ENCODE measurements around the gene BMPR1B. TPM values are rescaled to one million over a fixed set of nuclear protein-coding genes. Genes with fewer than 3 reads are reported as not detected.

Gene BMPR1B
- total RNA-seq, 2 experiments from 2014 or later, result not detected

GRCh38 chr4:95093936-95094929 lies 336.5 kb downstream of the BMPR1B start:
- Mint-ChIP-seq H3K36me3 (no peaks in the 10 kb centered on the region), H3K4me3 (no peak overlapping the region), H3K27ac (no peak overlapping the region), H3K27me3 (peaks cover 5% of the 10 kb centered on the region), H3K9me3 (no peaks in the 10 kb centered on the region), H3K4me1 (peaks cover 7% of the 10 kb centered on the region)
- DNase-seq, result no peak

DNA sequence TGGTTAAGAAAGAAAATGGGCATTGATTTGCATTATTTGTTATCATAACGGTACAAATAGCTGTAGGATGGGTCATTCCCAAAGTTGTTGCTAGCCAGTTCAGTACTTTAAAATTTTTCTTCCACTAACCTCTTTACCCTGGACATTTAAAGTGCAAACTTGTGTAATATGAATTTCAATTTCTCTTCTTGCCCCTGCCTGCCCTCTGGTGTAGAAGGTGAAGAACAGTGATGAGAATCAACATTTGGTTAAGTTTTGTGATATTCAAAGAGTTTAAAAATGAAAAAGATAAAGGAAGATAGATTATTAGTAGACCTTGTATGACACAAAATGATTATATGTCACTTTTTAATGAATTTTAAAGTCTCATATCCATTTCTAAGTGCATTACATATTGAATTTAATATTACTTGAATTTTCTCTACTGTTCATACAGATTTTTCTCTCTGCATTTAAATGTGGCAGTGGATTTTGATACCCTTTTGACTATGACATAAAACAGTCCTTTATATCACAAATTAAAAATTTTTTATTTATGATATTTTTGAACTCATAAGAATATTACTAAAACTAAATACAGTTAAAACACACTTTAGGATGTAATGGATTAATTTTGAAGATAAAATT lies 337.7 kb downstream of the BMPR1B start:
- H3K36me3 Mint-ChIP-seq, result no peaks in the 10 kb centered on the region
- H3K4me1 Mint-ChIP-seq, result peaks cover 7% of the 10 kb centered on the region
- no peaks in the 10 kb centered on the region for H3K9me3 Mint-ChIP-seq
- H3K27me3 Mint-ChIP-seq, result peaks cover 5% of the 10 kb centered on the region
- DNase-seq, result no peak
- no peak overlapping the region for H3K4me3 Mint-ChIP-seq
- no peak overlapping the region for H3K27ac Mint-ChIP-seq

- no peak overlapping the region for H3K27ac Mint-ChIP-seq
- no peak overlapping the region for H3K4me3 Mint-ChIP-seq
- H3K4me1 Mint-ChIP-seq, result no peaks in the 10 kb centered on the region
- H3K36me3 Mint-ChIP-seq, result no peaks in the 10 kb centered on the region
- no peak for DNase-seq
- no peaks in the 10 kb centered on the region for H3K27me3 Mint-ChIP-seq
- no peaks in the 10 kb centered on the region for H3K9me3 Mint-ChIP-seq
Measured at GRCh38 chr4:95102162-95102790, 344.5 kb downstream of the BMPR1B start.

DNA sequence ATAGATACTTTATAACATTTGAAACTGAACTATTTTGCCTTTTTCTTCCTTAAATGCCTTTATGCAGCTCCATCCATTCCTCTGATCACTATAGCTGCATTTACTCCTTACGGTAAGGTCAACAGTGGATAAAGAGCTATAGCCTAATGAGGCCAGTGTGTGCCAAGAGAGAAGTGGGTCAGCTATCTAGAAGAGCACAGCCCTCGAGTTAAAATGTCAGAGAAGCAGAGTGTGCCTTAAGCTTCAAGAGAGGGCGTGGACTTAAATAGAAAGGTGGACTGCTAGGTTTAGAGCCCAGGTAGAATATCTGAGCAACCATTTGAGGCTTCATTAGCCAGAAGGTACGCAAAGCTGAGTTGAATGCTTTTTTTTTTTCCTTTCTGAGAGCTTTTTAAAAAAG lies 347.4 kb downstream of the BMPR1B start:
- Mint-ChIP-seq H3K4me3 (no peak overlapping the region), H3K36me3 (no peaks in the 10 kb centered on the region), H3K27ac (no peak overlapping the region), H3K27me3 (no peaks in the 10 kb centered on the region), H3K9me3 (no peaks in the 10 kb centered on the region), H3K4me1 (no peaks in the 10 kb centered on the region)
- no peak for DNase-seq

GRCh38 chr4:95105983-95106382 lies 348.2 kb downstream of the BMPR1B start:
- no peak overlapping the region for H3K4me3 Mint-ChIP-seq
- no peaks in the 10 kb centered on the region for H3K36me3 Mint-ChIP-seq
- H3K27me3 Mint-ChIP-seq, result no peaks in the 10 kb centered on the region
- no peak overlapping the region for H3K27ac Mint-ChIP-seq
- H3K4me1 Mint-ChIP-seq, result no peaks in the 10 kb centered on the region
- no peak for DNase-seq
- H3K9me3 Mint-ChIP-seq, result no peaks in the 10 kb centered on the region

GRCh38 chr4:95106408-95106928 lies 348.7 kb downstream of the BMPR1B start:
- H3K4me1 Mint-ChIP-seq, result no peaks in the 10 kb centered on the region
- H3K4me3 Mint-ChIP-seq, result no peak overlapping the region
- H3K9me3 Mint-ChIP-seq, result no peaks in the 10 kb centered on the region
- DNase-seq, result no peak
- no peaks in the 10 kb centered on the region for H3K27me3 Mint-ChIP-seq
- H3K36me3 Mint-ChIP-seq, result no peaks in the 10 kb centered on the region
- no peak overlapping the region for H3K27ac Mint-ChIP-seq

GRCh38 chr4:95107004-95107403 lies 349.2 kb downstream of the BMPR1B start:
- no peak overlapping the region for H3K27ac Mint-ChIP-seq
- no peaks in the 10 kb centered on the region for H3K27me3 Mint-ChIP-seq
- H3K9me3 Mint-ChIP-seq, result no peaks in the 10 kb centered on the region
- H3K4me1 Mint-ChIP-seq, result no peaks in the 10 kb centered on the region
- no peak for DNase-seq
- H3K4me3 Mint-ChIP-seq, result no peak overlapping the region
- H3K36me3 Mint-ChIP-seq, result no peaks in the 10 kb centered on the region

DNA sequence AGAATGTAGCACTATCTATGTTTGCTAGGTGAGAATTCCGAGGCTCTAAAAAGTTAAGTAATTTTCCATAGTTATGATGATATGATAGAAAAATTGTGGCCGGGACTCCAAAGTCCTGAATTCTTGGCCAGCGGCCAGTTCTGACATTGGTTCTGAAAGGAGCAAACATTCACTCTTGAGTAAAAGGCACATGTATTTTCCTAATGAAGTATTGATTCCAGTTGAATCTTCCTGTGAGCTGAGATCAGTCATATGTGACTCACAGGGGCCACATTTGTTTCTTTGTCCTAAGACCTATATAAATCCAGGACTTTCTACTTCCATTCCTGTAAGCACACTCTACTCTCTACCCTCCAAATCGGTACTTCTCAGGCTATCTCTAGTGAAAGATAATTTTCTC lies 349.9 kb downstream of the BMPR1B start:
- no peak for DNase-seq
- H3K9me3 Mint-ChIP-seq, result no peaks in the 10 kb centered on the region
- H3K4me3 Mint-ChIP-seq, result no peak overlapping the region
- no peaks in the 10 kb centered on the region for H3K36me3 Mint-ChIP-seq
- H3K27ac Mint-ChIP-seq, result no peak overlapping the region
- H3K27me3 Mint-ChIP-seq, result no peaks in the 10 kb centered on the region
- H3K4me1 Mint-ChIP-seq, result no peaks in the 10 kb centered on the region

DNA sequence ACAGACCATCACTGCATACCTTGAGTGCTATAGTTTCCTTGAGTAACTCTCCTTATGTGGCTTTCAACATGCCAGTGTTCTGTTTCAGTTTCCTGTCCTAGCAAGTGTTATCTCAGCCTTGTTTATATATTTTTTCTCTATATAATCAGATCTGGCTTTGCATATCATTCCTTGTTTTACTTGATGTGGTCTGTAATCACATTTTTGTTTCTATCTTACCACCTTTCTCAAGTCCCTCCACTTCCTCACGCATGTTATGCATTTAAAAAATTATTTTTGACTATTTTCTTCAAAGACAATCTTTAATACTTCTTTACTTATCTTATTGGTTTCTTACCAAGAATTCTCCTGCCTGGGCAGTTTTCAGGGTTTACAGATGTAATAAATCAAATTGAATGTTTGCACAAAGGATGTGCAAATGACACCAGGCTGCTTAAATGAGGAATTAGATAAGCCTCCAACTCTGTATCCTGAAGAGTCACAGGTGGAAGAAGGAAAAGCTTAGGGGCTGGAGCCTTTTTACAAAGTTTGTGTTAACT lies 351.2 kb downstream of the BMPR1B start:
- Mint-ChIP-seq H3K27me3 (no peaks in the 10 kb centered on the region), H3K9me3 (no peaks in the 10 kb centered on the region), H3K27ac (no peak overlapping the region), H3K4me1 (no peaks in the 10 kb centered on the region), H3K4me3 (no peak overlapping the region), H3K36me3 (no peaks in the 10 kb centered on the region)
- no peak for DNase-seq

DNA sequence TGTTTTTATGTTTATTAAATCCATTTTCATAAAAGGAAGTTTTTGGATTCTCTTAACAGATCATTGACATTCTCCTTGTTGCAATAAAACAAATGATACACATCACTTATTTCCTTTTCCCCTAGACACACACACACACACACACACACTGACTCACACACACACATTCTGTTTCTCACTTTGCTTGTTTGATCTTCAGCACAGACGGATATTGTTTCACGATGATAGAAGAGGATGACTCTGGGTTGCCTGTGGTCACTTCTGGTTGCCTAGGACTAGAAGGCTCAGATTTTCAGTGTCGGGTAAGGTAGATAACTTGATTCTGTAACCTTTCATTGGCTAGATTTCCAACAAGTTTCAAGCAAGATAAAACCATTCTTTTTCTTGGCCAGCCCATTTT lies 356.8 kb downstream of the BMPR1B start:
- Mint-ChIP-seq H3K9me3 (no peaks in the 10 kb centered on the region), H3K4me3 (no peak overlapping the region), H3K4me1 (no peaks in the 10 kb centered on the region), H3K36me3 (no peaks in the 10 kb centered on the region), H3K27ac (no peak overlapping the region), H3K27me3 (no peaks in the 10 kb centered on the region)
- no peak for DNase-seq

DNA sequence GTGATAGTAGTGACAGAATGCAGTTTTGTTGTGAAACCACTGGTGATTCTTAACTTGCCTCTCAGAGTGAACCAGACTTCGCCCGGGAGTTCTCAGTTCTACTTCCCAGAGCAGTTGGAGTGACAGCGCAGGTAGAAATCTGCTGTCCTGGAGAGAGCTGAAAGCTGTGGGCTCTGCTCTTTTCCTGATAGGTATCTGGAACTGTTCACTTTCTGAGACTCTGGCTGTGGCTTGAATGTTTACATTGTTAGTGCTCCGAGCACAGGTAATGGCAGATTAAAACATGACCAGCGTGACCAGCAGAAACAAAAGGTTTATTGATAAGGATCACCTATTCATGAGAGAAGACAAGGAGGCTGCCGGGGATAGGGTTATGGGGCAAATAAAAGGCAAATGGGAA lies 360.7 kb downstream of the BMPR1B start:
- H3K9me3 Mint-ChIP-seq, result no peaks in the 10 kb centered on the region
- DNase-seq, result no peak
- no peak overlapping the region for H3K4me3 Mint-ChIP-seq
- no peak overlapping the region for H3K27ac Mint-ChIP-seq
- H3K4me1 Mint-ChIP-seq, result no peaks in the 10 kb centered on the region
- H3K36me3 Mint-ChIP-seq, result no peaks in the 10 kb centered on the region
- no peaks in the 10 kb centered on the region for H3K27me3 Mint-ChIP-seq

DNA sequence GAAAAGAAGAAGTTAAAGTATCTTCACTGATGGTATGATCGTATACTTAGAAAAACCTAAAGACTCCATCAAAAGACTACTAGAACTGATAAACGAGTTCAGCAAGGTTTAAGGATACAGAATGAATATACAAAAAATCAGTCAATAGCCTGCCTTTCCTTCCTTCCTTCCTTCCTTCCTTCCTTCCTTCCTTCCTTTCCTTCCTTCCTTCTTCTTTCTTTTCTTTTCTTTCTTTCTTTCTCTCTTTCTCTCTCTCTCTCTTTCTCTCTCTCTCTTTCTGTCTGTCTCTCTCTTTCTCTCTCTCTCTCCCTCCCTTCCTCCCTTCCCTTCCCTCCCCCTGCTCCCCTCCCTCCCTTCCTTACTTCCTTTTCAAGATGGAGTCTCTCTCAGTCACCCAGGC lies 362.7 kb downstream of the BMPR1B start:
- H3K27me3 Mint-ChIP-seq, result no peaks in the 10 kb centered on the region
- DNase-seq, result no peak
- no peaks in the 10 kb centered on the region for H3K4me1 Mint-ChIP-seq
- no peaks in the 10 kb centered on the region for H3K9me3 Mint-ChIP-seq
- H3K27ac Mint-ChIP-seq, result no peak overlapping the region
- no peaks in the 10 kb centered on the region for H3K36me3 Mint-ChIP-seq
- no peak overlapping the region for H3K4me3 Mint-ChIP-seq

DNA sequence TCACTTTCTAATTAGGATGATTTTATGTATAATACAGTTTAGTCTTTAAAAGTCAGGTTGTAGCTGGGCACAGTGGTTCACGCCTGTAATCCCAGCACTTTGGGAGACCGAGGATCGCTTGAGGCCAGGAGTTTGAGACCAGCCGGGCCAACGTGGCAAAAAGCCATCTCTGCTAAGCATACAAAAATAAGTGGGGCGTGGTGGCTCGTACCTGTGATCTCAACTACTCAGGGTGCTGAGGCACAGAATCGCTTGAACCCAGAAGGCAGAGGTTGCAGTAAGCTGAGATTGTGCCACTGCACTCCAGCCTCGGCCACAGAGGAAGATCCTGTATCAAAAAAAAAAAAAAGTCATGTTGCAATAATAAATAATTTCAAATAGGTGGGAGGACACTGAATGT lies 364.2 kb downstream of the BMPR1B start:
- no peaks in the 10 kb centered on the region for H3K27me3 Mint-ChIP-seq
- H3K9me3 Mint-ChIP-seq, result no peaks in the 10 kb centered on the region
- no peak for DNase-seq
- no peak overlapping the region for H3K27ac Mint-ChIP-seq
- no peaks in the 10 kb centered on the region for H3K36me3 Mint-ChIP-seq
- no peak overlapping the region for H3K4me3 Mint-ChIP-seq
- H3K4me1 Mint-ChIP-seq, result no peaks in the 10 kb centered on the region

GRCh38 chr4:95124906-95125504 lies 367.2 kb downstream of the BMPR1B start:
- Mint-ChIP-seq H3K27ac (no peak overlapping the region), H3K4me1 (peaks cover 4% of the 10 kb centered on the region), H3K4me3 (no peak overlapping the region), H3K27me3 (no peaks in the 10 kb centered on the region), H3K9me3 (no peaks in the 10 kb centered on the region), H3K36me3 (no peaks in the 10 kb centered on the region)
- DNase-seq, result no peak

DNA sequence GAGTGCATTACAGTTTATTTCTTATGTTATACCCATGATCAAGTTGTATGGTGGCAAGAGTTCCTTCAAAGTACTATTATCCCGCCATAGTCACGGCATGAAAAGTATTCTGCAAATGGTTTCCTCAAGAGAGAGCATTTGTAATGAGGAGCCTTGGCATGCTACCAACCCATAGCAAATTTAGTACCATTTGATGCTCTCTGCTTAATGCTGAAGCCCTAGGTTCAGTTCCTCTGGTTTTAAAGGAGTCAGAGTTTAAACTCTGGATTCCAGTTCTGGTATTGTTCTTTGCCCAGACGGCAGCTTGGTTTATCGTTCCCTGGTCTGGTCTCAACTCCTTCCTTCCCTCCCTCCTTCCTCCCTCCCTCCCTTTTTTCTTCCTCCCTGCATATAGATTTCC lies 371.3 kb downstream of the BMPR1B start:
- Mint-ChIP-seq H3K36me3 (no peaks in the 10 kb centered on the region), H3K27me3 (no peaks in the 10 kb centered on the region)

More for the DNA sequence above, 371.3 kb downstream of the BMPR1B start:
- Mint-ChIP-seq H3K4me1 (peaks cover 7% of the 10 kb centered on the region), H3K9me3 (no peaks in the 10 kb centered on the region), H3K4me3 (no peak overlapping the region), H3K27ac (no peak overlapping the region)
- no peak for DNase-seq
